Stimulated activated CD4-positive, alpha-beta T cell treated with anti-CD3 and anti-CD28 coated beads, Interleukin-1b, Interleukin-23, amount 100 ng/mL, for 24 hours (primary cell): ENCODE data around the gene ADAM17.

Experiments used
- DNase-seq, 4 experiments: peaks; one replicate each; pipeline ENCODE4 v3.0.0-alpha.2; 2020; ENCODE audit warnings: low read depth in 4 of 4, low spot score in 1 of 4

Gene ADAM17

DNA sequence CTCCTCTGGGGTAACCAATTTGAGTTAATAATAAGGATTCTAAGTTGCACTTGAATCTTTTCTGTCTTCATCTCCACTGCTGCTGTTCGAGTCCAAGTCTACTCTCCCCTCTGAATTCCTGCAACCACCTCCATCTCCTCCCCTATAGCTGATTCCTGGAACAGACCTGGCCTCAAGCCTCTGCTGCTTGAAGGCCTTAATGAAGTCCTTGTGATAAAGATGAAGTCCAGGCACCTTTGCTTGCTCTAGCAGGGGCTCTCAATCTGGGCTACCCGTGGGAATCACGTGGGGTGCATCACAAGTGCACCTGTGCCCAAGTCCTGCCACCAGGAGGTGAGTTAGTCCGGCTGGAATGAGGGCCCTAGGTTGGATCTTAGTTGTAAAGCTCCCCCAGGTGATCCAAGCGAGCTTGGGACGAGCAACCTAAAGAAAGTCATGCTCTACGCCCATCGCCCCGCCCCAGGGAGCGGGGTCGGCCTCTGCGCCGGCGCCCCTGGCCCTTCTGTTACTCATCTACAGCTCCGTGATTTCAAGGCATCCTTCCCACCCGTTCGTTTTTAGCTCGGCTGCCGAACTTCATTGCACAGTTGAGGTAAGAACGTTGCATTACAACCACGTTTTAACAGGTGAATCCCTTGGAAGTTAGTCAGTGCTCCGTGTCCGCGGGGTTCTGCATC, 82.2 kb downstream of the ADAM17 start:
- no peak for DNase-seq

DNA sequence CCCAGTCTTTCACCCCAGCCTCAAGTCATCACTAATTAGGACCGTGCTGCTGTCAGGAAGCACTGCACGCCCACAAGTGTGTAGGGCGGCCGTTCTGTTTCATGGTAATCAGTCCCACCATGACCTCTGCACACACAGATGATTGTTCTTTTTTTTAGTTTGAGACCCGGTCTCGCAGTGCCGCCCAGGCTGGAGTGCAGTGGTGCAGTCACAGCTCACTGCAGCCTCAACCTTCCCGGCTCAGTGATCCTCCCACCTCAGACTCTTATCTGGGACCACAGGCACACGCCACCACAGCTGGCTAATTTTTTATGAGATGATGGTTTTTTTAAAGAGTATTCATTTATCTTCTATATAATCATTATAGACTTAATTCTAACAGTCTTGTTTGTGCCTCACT, 83.1 kb downstream of the ADAM17 start:
- DNase-seq: no peak

DNA sequence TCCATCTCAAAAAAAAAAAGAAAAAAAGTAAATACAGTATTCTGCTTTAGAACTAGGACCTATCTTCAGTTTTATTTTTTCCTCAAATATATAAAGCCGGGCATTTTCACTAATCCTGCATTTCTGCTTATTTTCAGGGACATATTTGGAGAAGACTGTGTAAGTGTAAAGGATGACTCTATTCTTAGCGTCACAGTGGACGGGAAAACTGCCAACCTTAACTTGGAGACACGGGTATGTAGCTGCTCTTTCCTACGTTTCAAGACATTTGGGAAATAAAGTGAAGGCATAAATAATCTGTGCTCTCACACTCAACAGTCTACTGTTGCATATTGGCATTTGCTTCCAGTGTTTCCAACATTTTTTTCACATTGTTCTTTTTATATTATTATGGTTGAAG, 84.4 kb downstream of the ADAM17 start:
- DNase-seq: no peak

GRCh38 chr2:9467687-9468086, 87.9 kb downstream of the ADAM17 start:
- DNase-seq: no peak

DNA sequence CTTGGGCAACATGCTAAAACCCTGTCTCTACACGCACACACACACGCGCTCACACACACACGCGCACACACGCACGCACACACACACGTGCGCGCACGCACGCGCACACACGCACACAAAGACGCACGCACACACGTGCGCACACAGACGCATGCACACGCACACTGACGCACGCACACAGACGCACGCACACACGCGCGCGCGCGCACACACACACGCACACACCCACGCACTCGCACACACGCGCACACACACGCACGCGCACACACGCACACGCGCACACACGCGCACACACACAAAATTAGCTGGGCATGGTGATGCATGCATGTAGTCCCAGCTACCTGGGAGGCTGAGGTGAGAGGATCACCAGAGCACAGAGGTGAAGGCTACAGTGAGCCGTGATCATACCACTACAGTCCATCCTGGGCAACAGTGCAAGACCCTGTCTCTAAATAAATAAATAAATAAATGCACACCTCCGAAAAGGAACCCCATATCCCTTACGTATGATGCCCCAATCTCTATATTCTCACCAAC, 89.4 kb downstream of the ADAM17 start:
- no peak for DNase-seq

DNA sequence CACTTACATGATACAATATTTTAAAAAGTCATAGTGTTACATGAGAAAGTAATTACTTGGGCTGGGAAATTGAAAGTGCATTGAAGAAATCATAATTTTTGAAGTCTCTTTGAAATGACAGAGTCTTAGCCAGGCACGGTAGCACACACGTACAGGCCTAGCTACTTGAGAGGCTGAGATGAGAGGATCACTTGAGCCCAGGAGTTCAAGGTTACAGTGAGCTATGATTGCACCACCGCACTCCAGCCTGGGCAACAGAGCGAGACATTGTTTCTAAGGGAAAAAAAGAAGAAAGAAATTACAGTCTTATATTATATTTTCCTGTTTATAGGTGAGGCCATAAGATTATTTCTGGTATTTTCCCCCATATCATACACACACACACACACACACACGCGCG, 90.5 kb downstream of the ADAM17 start:
- DNase-seq: no peak

DNA sequence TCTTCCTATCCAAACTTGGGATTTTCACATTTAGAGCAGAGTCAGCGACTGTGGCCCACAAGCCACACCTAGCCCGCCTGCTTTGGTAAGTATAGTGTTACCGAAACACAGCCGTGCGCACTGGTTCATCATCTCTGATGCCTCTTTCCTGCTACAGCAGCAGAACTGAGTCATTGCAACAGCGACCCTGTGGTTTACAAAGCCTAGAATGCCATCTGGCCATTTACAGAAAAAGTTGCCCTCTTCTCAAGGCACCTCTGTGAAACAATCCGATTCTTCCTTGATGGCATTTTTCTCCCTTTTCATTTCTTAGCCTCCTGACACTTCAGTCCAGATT, 92.0 kb downstream of the ADAM17 start:
- DNase-seq: no peak

- no peak for DNase-seq
Observed at GRCh38 chr2:9462886-9463697, 92.5 kb downstream of the ADAM17 start.

- no peak for DNase-seq
Observed at GRCh38 chr2:9462313-9462712, 93.3 kb downstream of the ADAM17 start.

DNA sequence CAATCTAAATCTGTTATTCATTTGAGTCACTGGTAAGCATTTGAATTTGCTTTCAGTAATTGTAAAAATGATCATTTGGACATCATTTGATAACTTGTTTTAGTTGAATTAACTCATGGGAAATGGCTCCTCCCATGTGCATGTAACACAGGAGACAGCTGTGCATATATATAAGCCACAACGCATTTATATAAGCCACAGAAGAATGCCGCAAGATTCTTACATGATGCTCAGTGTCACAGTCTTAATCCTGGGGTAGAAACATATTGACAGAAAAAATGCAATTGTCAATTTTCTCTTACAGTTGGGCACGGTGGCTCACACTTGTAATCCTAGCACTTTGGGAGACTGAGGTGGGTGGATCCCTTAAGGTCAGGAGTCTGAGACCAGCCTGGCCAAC, 94.6 kb downstream of the ADAM17 start:
- no peak for DNase-seq

DNA sequence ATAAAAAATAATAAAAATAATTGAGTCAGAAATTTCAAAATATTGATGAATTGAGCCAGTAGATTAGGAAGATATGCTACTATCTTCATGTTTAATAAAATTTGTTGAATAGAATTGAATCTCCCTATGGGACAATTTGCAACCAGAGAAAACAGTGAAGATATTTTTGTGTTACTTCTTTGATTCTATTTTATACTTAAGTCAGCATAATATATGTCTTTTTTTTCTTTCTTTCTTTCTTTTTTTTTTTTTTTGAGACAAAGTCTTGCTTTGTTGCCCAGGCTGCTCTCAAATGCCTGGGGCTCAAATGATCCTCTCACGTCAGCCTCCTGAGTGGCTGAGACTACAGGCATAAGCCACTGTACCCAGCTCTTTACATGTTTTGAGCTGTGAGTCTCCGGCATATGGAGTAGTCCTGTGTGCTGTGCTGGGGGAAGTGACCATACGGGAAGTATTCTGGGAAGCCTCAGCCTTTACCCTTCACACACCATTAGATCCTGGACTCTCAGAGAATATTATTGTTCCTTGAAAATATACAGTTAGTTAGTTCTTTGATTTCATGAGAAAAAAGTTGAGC, 95.1 kb downstream of the ADAM17 start:
- DNase-seq: no peak

DNA sequence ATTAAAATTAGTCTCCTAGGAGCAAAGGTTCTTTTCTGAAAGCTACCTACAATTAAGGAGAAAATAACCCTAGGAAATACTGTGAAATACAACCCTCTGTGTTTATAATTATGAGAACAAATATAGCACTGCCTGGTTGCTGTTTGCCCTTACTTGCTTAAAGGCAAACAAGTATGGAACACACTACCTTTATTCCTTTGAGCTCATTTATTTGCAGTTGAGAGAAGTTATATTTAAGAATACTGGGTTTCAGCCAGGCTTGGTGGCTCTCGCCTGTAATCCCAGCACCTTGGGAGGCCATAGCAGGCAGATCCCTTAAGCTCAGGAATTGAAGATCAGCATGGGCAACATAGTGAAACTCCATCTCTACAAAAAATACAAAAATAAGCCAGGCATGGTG, 104.4 kb downstream of the ADAM17 start:
- DNase-seq: no peak

DNA sequence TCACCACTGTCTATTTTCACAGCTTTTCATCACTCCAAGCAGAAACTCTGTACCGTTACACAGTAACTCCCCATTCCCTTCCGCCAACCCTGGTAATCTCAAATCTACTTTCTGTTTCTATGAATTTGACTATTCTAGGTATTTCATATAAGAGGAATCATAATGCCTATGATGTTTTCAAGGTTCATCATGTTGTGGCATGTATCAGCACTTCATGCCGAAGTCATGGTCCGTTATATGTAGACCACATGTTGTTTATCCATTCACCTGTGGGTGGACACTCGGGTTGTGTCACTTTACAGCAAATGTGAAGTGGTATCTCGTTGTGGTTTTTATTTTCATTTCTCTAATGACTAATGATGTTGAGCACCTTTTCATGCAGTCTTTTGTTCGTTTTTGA, 110.5 kb downstream of the ADAM17 start:
- DNase-seq: no peak

GRCh38 chr2:9443526-9443925, 112.1 kb downstream of the ADAM17 start:
- no peak for DNase-seq

GRCh38 chr2:9441556-9441955, 114.1 kb downstream of the ADAM17 start:
- no peak for DNase-seq

GRCh38 chr2:9440058-9440727, 115.4 kb downstream of the ADAM17 start:
- no peak for DNase-seq

GRCh38 chr2:9439536-9439935, 116.1 kb downstream of the ADAM17 start:
- no peak for DNase-seq
